ENCODE data around the gene PLCXD1. TPM values are rescaled to one million over a fixed set of nuclear protein-coding genes. Genes with fewer than 3 reads are reported as not detected.

Gene PLCXD1, protein sequence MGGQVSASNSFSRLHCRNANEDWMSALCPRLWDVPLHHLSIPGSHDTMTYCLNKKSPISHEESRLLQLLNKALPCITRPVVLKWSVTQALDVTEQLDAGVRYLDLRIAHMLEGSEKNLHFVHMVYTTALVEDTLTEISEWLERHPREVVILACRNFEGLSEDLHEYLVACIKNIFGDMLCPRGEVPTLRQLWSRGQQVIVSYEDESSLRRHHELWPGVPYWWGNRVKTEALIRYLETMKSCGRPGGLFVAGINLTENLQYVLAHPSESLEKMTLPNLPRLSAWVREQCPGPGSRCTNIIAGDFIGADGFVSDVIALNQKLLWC
- 10 to 100 TPM; 35.6 to 40.0 TPM for total RNA-seq

DNA sequence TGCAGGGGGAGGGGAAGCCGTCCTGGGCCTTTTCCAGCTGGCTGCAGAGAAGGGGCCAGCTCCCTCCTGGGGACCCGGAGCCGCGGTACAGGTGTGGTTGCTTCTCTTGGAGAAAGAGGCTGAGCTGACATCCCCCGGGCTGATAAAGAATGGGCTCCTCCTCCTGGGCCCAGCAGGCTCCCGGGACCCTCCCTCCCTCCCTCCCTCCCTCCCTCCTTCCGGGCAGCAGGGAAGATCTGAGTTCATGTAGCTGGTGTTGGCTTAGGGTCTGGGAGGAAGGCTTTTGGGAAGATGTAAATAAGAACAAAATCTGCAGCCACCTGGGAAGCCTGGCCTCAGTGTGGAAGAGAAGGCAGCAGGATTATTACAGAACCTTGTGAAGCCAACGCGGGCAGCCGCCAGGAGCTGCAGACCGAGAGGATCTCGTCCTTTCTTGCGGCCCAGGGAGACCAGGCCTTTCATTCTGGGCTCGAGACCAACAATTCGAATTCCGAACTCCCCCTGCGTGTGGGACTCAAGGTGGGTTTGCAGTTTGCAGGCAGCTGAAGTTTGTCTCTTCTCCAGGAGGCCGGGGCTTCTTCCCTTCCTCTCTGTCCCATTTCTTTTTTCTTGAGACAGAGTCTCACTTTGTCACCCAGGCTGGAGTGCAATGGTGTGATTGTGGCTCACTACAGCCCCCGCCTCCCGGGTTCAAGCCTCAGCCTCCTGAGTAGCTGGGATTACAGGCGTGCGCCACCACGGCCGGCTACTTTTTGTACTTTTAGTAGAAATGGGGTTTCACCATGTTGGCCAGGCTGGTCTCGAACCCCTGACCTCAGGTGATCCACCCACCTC, at the start of gene PLCXD1:
PLCXD1 (plus strand) TSS at position 216 of the 834 bp plus-strand sequence. CDS start 2,807 bp downstream, outside the sequence.

DNA sequence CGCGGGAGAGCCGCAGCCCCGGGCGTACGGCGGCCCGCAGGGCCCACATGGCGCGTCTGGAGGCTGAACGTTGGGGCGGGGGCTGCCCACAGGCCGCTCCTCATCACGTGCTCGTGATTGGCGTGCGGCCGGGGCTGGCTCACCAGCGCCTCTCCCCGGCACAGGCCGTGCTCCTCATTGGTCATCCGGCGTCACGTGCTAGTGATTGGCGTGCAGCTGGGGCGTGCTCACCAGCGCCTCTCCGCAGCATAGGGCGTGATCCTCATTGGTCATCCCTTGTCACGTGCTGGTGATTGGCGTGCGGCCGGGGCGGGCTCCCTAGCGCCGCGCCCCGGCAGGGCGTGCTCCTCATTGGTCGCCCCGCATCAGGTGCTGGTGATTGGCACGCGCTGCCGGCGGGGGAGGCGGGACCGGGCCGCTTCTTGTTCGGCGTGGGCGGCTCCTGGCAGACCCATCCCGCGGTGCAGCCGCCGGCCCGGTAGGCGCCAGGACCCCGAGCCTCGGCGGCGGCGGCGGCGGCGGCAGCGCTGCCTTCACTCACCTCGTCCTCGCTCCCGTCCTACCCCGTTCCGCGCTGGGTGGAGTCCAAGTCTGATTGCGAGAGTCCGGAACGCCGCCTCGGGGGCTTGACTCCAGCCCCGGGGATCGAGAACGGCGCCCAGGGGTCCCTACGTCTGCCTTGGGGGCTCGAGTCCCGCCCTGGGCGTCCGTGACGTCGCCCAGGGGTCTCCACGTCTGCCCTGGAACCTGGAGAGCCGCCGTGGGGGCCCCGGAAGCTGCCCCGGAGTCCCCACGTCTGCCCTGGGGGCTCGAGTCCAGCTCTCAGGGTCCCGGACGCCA, 37.8 kb downstream of the PLCXD1 start, which contains the start of gene GTPBP6:
GTPBP6 (minus strand) TSS at position 58 of the 840 bp plus-strand sequence; CDS start at position 49, 9 bp downstream.

Other genes with a start within 250 kb of the PLCXD1 start
- 10 to 100 TPM; 61.0 to 66.0 TPM for gene GTPBP6, start 37.4 kb downstream of the PLCXD1 start, total RNA-seq
- gene PPP2R3B, start 105.5 kb downstream of the PLCXD1 start, total RNA-seq = 10 to 100 TPM; 35.1 to 35.8 TPM

Measured in activated naive CD4-positive, alpha-beta T cell treated with anti-CD3 and anti-CD28 coated beads, Interleukin-2, amount 10 ng/mL, durations not matched to agents 5 hours and 36 hours (primary cell).